ENCODE data around the gene FLT4. TPM values are rescaled to one million over a fixed set of nuclear protein-coding genes. Genes with fewer than 3 reads are reported as not detected.
A peak's percentile ranks its signal among the peaks of the same experiment; 100 is the strongest.

Gene FLT4
- total RNA-seq, 1 donor from 2014 or later: 6.1 TPM

DNA sequence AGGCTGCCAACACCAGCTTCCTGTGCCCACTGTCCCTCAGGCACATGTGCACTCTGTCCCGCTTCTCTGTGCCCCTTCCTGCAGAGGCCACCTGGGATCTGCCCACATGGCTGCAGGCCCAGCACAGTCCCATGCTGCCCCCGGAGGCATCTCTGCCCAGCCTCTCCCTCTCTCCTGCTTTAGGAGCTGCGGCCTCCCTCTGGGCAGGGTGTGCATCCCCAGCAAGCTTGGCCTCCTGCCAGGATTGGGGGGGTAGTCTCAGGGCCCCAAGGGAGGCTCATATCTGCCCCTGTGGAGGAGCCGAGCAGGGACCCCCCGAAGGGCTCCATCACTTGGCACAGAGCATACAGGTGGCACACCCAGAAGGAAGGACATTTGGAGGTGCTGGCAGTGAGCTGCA is 24.8 kb downstream of the FLT4 start:
- TF ChIP-seq, protein P1, sequence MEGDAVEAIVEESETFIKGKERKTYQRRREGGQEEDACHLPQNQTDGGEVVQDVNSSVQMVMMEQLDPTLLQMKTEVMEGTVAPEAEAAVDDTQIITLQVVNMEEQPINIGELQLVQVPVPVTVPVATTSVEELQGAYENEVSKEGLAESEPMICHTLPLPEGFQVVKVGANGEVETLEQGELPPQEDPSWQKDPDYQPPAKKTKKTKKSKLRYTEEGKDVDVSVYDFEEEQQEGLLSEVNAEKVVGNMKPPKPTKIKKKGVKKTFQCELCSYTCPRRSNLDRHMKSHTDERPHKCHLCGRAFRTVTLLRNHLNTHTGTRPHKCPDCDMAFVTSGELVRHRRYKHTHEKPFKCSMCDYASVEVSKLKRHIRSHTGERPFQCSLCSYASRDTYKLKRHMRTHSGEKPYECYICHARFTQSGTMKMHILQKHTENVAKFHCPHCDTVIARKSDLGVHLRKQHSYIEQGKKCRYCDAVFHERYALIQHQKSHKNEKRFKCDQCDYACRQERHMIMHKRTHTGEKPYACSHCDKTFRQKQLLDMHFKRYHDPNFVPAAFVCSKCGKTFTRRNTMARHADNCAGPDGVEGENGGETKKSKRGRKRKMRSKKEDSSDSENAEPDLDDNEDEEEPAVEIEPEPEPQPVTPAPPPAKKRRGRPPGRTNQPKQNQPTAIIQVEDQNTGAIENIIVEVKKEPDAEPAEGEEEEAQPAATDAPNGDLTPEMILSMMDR (IDR thresholded peaks at IDR 0.05; ENCODE audit: borderline replicate concordance): no peak
- DNase-seq: no peak
- intact Hi-C loops (cut with micrococcal nuclease): no loop called here
- Histone ChIP-seq H3K9me3 (replicated peaks) (no peaks in the 10 kb centered on the region), H3K27me3 (ENCODE audit: low read depth) (peaks cover 23% of the 10 kb centered on the region), H3K36me3 (peaks cover 5% of the 10 kb centered on the region), H3K27ac (replicated peaks) (no peak overlapping the region), H3K4me3 (no peak overlapping the region), H3K4me1 (peaks cover 18% of the 10 kb centered on the region)

DNA sequence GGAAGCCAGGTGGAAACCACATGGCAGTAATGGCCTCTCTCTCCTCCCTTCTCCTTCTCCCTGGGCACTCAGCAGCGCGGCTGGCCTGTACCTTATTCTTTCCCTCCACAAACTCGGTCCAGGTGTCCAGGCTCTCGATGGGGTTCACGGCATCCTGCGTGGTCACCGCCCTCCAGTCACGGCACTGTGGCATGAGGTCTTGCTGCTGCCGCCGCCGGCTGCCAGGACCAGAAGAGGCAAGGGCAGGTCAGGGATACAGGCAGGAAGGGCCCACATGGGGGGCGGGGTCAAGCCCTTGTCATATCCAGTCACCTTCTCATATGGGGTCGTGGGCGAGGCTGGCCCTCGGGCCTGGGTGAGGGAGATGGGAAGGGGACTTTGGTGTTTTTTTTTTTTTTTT is 25.6 kb downstream of the FLT4 start:
- peaks cover 18% of the 10 kb centered on the region for H3K4me1 ChIP-seq
- H3K27ac ChIP-seq (replicated peaks): peak overlapping the region; percentile 62
- TF ChIP-seq, protein P1 (IDR thresholded peaks at IDR 0.05; ENCODE audit: borderline replicate concordance): no peak
- no peak for DNase-seq
- H3K36me3 ChIP-seq: peaks cover 5% of the 10 kb centered on the region
- peaks cover 30% of the 10 kb centered on the region for H3K27me3 ChIP-seq (ENCODE audit: low read depth)
- no peaks in the 10 kb centered on the region for H3K9me3 ChIP-seq (replicated peaks)
- intact Hi-C loops (cut with micrococcal nuclease): no loop called here
- no peak overlapping the region for H3K4me3 ChIP-seq

DNA sequence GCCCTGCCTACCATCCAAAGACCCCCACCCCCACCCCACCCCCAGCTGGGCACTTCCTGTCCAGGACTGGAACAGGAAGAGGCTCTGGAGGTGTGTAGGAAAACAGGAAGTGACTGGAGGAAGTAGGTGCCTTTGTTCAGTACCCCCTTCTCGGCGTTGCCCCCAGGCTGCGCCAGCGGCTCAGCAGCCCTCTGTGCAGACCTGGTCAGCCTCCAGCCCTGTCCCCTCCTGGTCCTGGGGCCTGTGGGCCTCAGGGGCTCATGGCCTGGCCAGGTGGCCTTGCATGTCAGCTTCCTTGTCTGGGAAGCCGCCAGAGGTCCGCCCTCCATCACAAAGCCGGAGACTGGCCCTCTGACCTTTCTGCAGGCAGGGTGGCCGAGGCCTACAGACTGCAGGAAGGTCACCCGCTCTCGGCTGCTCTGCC is 26.0 kb downstream of the FLT4 start:
- Histone ChIP-seq H3K4me1 (peaks cover 22% of the 10 kb centered on the region), H3K4me3 (no peak overlapping the region), H3K27me3 (ENCODE audit: low read depth) (peaks cover 35% of the 10 kb centered on the region), H3K9me3 (replicated peaks) (no peaks in the 10 kb centered on the region), H3K27ac (replicated peaks) (peak overlapping the region; percentile 62), H3K36me3 (peaks cover 5% of the 10 kb centered on the region)
- no peak for DNase-seq
- TF ChIP-seq, protein P1 (IDR thresholded peaks at IDR 0.05; ENCODE audit: borderline replicate concordance): no peak
- intact Hi-C loops (cut with micrococcal nuclease): no loop called here

DNA sequence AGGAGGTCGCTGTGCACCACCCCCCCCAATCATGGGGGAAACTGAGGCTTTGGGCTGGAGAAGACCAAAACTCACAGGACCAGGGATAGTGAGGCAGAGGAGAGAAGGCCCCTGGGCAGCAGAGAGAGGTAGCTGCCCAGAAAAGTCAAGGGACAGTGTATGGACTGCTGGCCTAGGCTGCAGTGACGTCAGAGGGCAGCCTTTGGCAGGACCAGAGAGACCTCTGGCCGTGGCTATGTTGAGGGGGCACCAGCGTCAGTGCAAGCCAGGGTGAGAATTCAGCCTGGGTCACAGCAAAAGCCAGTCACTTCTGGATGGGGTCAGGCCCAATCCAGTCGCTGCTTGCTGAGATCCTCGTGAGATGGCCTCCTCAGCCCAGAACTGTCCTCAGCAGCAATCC is 26.5 kb downstream of the FLT4 start:
- DNase-seq: no peak
- Histone ChIP-seq H3K9me3 (replicated peaks) (no peaks in the 10 kb centered on the region), H3K27ac (replicated peaks) (peak overlapping the region; percentile 62), H3K36me3 (peaks cover 5% of the 10 kb centered on the region), H3K27me3 (ENCODE audit: low read depth) (peaks cover 37% of the 10 kb centered on the region), H3K4me3 (no peak overlapping the region), H3K4me1 (peaks cover 22% of the 10 kb centered on the region)
- TF ChIP-seq, protein P1 (IDR thresholded peaks at IDR 0.05; ENCODE audit: borderline replicate concordance): no peak
- intact Hi-C loops (cut with micrococcal nuclease): no loop called here

DNA sequence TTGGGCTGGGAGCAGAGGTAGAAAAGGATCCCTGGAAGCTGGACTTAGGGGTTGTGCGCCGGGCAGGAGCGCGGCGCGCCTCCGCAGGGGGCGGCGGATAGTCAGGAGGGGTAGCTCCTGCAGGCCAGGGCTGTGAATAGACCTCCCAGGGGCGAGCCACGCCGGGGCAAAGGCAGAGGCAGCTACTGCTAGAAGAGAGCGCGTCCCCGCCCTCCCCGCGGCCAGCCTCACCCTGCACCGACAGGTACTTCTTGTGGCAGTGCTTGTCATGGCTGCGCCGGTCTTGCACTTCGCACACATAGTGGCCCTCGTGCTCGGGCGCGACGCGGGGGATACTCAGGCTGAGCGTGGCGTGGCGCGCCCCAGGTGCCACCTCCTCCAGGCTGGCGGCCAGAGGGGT is 28.1 kb downstream of the FLT4 start:
- TF ChIP-seq, protein P1 (IDR thresholded peaks at IDR 0.05; ENCODE audit: borderline replicate concordance): no peak
- H3K27ac ChIP-seq (replicated peaks): no peak overlapping the region
- no peaks in the 10 kb centered on the region for H3K9me3 ChIP-seq (replicated peaks)
- DNase-seq: no peak
- peaks cover 42% of the 10 kb centered on the region for H3K27me3 ChIP-seq (ENCODE audit: low read depth)
- intact Hi-C loops (cut with micrococcal nuclease): no loop called here
- H3K4me1 ChIP-seq: peaks cover 22% of the 10 kb centered on the region
- peaks cover 10% of the 10 kb centered on the region for H3K36me3 ChIP-seq
- no peak overlapping the region for H3K4me3 ChIP-seq

DNA sequence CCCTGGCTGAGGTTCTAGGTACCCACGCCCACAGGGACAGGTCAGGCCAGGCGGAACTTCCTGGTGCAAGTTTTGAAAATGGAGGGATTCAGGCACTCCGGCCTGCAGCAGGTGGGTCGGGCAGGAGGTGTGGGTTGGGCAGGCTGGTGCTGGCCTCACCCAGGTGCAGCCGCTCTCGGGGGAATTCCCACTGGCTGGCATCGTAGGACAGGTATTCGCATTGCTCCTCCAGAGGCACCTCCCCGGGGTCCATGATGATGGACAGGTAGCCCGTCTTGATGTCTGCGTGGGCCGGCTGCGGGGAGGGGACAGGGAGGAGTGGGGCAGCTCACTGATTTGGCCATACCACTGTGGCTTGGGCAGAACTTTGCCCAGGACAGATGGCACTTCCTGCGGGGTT is 29.4 kb downstream of the FLT4 start:
- no peak for DNase-seq
- TF ChIP-seq, protein P1 (IDR thresholded peaks at IDR 0.05; ENCODE audit: borderline replicate concordance): no peak
- no peak overlapping the region for H3K27ac ChIP-seq (replicated peaks)
- peaks cover 42% of the 10 kb centered on the region for H3K27me3 ChIP-seq (ENCODE audit: low read depth)
- H3K4me3 ChIP-seq: no peak overlapping the region
- peaks cover 22% of the 10 kb centered on the region for H3K4me1 ChIP-seq
- no peaks in the 10 kb centered on the region for H3K9me3 ChIP-seq (replicated peaks)
- intact Hi-C loops (cut with micrococcal nuclease): no loop called here
- peaks cover 10% of the 10 kb centered on the region for H3K36me3 ChIP-seq
